Epithelial cell of esophagus (primary cell): ENCODE measurements around the gene SPOP.

Source experiments
- DNase-seq: peaks from one replicate; pipeline ENCODE4 v3.0.0; 2010; ENCODE audit warnings: low read depth
- H3K4me3 ChIP-seq: 2 replicates; pipeline ENCODE4 v1.5.1; 2011; ENCODE audit warnings: mild to moderate bottlenecking, low read length, control low read depth
- CTCF ChIP-seq: IDR thresholded peaks from 2 replicates; pipeline ENCODE4 v1.5.1; 2011; ENCODE audit warnings: low read depth, mild to moderate bottlenecking, low read length, control low read depth, inconsistent platforms; ENCODE audit not compliant: insufficient read depth; ENCODE audit errors: missing control alignments

SPOP gene

DNA sequence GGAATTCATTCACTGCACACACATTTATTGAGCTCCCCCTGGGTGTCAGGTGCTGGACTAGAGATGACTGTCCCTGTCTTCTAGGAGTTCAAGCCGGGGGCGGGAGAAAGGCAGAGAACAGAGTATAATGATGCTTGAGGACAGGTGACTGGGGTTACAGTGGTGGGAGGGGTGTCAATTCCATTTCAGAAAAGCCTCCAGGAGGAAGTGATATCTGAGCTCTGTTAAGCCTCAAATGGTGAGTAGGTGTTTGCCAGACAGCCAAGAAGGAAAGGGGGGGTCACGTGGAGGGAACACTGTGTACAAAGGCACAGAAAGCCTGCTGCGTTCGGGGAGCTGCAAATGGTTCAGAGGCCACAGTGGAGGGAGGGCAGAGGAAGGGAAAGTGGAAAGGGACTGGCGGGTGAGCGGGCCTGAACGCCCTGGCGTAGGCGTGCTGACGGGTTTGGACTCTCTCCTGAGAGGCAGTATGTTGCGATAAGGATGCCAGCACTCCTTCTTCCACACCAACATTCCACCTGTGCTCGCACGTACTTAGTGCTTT lies 111.9 kb downstream of the SPOP start:
- no peak for TF ChIP-seq CTCF
- no peak overlapping the region for H3K4me3 ChIP-seq
- peak; percentile 36 for DNase-seq

DNA sequence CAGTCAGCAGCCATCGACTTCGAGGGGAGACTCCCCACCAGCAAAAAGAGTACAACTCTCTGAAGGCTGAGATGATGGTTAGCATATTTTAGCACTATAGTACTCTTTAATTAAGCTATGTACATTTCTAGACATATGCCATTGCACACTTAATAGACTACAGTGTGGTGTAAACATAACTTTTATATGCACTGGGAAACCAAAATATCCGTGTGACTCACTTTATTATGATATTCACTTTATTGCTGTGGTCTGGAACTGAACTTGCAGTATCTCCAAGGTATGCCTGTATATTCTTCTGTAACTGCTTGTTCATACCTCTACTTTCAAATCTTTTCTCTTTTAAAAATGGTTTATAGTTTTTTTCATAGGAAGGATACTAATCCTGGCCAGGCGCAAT lies 113.3 kb downstream of the SPOP start:
- no peak overlapping the region for H3K4me3 ChIP-seq
- no peak for DNase-seq
- TF ChIP-seq CTCF = no peak

DNA sequence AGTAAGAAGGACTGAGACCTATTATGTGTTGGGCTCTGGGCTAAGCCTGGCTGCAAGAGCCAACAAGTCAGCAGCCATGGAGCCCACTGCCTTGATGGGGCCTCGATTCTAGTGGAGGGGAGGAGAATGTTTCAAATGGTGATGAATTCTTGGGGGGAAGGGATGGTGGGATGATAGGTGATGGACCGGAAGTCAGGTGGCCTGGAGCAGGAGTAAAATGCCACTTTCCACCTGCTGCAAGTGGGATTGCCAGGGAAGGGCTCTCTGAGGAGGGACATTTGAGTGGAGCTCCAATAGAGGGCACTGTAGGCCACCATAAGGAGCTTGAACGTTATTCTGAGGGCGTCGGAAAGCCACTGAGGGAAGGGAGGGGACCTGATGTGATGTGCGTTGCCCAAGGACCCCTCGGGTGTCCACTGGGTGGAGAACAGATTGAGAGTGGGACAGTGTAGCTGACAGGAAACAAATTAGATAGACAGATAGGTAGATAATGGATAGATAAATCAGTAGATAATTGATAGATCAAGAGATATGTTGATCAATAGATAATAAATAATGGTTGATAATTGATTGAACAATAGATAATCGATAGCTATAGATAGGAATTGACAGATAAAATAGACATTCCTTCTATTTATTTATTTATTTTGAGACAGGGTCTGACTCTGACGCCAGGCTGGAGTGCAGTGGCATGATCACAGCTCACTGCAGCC lies 120.4 kb downstream of the SPOP start:
- DNase-seq = peak; percentile 73
- H3K4me3 ChIP-seq = no peak overlapping the region
- peak; percentile 80 for TF ChIP-seq CTCF

DNA sequence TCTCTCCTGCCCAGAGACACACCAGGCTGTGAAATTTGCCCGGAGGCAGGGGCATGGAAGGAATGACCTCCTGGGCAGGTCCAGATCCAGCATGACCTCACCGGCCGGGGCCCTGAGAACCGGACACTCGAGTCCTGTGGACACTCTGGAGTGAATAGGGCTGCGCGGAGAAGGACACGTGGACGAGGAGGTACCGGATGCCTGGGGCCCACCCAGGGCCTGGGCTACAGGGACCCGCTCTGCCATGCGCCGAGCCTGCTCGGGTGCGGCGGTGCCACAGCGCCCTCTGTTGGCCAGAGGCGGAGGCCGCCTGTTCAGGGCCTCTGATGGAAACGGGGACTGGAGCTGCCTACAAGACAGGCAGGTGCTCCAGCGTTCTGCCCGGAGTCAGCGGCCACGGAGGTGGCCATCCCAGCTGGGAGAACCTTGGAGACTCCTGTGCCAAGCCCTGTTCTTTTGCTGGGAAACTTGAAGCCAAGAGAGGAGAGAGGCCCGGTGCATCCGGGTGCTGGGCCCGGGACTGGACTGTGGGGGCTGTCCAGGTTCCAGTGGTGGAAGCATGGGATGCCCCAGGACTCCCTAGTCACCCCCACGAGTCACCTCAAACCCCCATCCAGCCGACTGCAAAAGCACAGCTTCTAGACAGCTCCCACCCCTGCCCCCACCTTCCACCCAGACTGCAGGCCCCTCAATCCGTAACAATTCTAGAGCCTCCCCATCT lies 121.5 kb downstream of the SPOP start:
- DNase-seq = peak; percentile 65
- no peak overlapping the region for H3K4me3 ChIP-seq
- TF ChIP-seq CTCF = peak; percentile 91

DNA sequence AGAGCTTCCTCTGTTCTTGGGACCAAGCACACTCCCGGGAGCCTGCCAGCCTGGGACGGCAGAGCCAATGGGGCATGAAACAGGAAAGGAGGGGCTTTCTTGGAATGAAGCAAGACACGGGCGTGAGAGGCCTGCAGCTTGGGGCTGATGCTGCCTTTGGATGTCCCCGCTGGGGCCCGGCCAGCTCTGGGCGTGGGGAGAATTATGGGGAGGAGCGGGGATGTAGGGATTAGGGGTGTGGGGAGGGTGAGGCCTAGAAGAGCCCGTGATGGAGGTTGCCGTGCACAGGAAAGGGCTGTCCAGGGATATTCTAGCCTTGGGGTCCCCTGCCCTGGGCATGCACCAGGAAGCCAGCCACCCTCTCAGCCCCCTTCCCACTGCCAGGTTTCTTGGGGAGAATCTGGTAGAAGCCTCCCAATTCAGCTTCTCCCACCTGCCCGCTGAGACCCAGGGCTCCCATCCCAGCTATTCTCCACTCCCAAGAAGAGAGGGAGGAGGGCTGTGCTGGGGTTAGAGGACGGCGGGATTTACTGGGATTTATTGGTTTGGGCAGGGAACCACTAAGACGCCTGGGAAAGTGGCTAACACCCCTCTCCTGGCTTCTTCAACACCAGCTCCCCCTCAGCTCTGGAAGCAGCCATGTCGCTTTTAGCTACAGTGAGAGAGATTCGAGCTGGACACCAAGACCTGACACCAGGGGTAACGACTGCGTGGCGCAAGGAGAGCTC lies 122.2 kb downstream of the SPOP start:
- no peak for TF ChIP-seq CTCF
- no peak for DNase-seq
- H3K4me3 ChIP-seq = no peak overlapping the region

DNA sequence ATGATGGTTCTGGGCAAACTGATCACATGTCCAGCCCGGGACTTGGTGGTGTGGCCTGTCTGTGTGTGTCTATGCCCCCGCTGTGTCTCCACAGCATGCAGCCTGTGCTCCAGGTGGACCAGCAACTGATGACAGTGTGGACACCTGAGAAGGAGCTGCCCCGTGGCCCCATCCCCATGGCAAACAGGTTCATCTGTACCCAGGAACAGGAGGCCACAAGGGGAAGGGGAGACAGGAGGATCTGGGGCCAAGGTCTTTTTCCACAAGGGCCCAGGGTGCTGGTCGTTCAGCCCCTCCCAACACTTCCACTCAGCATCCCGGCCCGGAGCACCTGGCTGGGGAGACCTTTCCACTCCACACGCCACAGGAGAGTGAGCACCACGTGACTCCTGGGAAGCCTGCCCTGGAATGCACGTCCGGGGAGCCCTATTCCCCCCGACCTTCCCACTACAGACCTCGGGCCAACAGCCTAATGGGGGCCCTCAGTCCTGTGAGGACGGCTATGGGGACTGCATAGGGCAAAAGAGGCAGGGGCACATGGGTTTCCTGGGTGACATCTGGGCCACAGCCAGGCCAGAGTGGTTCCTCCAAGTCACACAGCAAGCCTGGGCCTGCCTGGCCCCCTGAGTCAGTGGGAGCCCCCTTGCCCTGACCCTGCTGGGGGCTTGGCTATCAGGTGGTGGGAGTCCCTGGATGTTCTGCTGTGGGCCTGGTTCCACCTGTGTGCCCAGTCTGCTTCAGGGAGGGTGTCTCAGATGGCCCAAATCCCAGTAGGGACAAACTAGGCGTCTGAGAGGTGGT lies 123.0 kb downstream of the SPOP start:
- no peak overlapping the region for H3K4me3 ChIP-seq
- no peak for TF ChIP-seq CTCF
- DNase-seq = no peak
